Thyroid gland (tissue), 4 donors: Measurements from ENCODE around the gene PARD3B.

Experiments used
- CTCF ChIP-seq, 6 experiments: fragments of 200-600 bp in 3 of 6; fragments of 450-650 bp in 3 of 6; sonication (generic) in 3 of 6; IDR thresholded peaks; one replicate each; pipeline ENCODE4 v1.5.1; 2016 to 2019; ENCODE audit warnings: antibody characterized with exemption in 6 of 6, mild to moderate bottlenecking in 2 of 6, inconsistent platforms in 1 of 6, moderate library complexity in 1 of 6
- POLR2A ChIP-seq, 2 donors: fragments of 450-650 bp; IDR thresholded peaks; one replicate each; pipeline ENCODE4 v1.6.1; 2017; ENCODE audit warnings: antibody characterized with exemption in 2 of 2, mild to moderate bottlenecking in 2 of 2, moderate library complexity in 1 of 2

DNA sequence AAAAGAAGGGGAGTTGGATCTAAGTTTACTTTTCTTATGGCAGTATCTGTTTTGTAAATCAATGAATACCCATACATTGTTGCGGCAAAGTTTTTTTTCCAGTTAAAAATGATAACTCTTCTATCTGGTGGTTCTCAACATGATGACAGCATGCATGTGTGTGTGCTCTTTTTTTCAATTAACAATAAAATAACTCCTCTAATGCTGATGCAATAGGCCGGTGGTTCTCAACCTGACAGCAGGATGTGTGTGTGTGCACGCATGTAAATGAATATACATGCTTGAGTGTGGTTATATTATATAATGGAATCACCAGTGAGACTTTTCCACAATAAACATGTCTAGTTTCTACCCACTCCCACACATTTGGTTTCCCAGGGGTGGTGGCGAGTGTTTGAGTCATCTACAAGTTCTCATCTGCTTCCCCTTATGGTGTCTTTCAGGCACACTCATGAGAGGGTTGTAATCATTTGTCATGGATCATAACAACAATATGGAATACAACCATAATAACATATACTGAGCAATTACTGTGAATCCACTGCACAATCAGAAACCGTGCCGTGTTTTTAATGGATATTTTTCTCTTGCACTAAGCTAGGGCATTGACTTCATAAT lies 31.2 kb downstream of the PARD3B start:
- TF ChIP-seq CTCF (IDR thresholded peaks at IDR 0.05) (no peak), POLR2A (IDR thresholded peaks at IDR 0.05) (no peak)
